SK-N-MC (cell line): ENCODE measurements around the gene TMEM164.

ENCODE experiments used
- EZH2 ChIP-seq: fragments of 200-600 bp; sonication (generic); IDR thresholded peaks from one replicate; pipeline ENCODE4 v1.6.1; 2017; ENCODE audit warnings: antibody characterized with exemption
- FOXP2 ChIP-seq: optimal IDR thresholded peaks from 2 replicates; pipeline ENCODE3; 2011; ENCODE audit warnings: mild to moderate bottlenecking, moderate library complexity; ENCODE audit not compliant: insufficient read depth; ENCODE audit errors: extremely low read length, control extremely low read depth
- POLR2AphosphoS5 ChIP-seq: IDR thresholded peaks from 2 replicates; pipeline ENCODE4 v1.6.1; 2012; ENCODE audit warnings: mild to moderate bottlenecking, low read depth, low read length, borderline replicate concordance

DNA sequence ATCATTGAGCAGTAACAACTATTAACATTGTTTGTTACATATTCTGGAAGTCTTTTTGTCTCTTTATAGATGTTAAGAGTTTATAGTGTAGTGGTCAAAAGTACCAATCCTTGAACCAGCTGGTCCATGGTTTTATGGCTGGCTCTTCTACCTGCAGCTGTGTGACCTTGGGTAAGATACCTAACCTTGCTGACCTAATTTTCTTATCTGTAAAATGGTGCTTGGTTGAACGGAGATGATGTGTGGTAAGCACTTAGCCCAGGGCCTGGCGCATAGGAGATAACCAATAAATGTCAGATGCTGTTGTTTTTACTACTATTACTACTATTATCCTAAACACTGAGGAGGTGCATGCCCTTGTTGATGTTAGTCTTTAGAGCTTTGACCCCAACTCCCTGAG is 116.6 kb downstream of the TMEM164 start:
- TF ChIP-seq FOXP2, result no peak
- TF ChIP-seq POLR2AphosphoS5, result no peak
- no peak for TF ChIP-seq EZH2
